ENCODE measurements around the gene IQSEC3. TPM values are rescaled to one million over a fixed set of nuclear protein-coding genes. Genes with fewer than 3 reads are reported as not detected.

The IQSEC3 gene
- polyA plus RNA-seq, 1 experiment = not detected

DNA sequence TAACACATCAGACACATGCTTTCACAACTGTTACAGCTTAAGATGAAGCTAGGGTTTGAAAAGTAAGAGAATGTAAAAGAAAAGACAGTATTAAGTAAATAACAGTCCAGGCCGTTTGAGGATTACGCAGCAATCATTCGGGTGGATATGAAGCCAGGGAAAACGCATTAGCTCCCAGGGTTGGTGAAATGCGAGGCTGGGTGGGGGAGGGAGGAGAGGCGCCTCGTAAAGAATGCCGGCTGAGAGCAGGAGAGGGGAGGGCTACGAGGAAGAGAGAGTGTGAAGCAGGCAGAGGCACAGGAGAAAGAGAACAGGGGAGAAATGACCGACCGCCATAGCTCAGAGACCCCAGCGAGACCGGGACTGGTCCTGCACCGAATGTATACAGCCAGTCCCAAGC is 73.0 kb downstream of the IQSEC3 start:
- Histone ChIP-seq H3K27me3 (ENCODE audit: control insufficient read depth, insufficient read depth, low read length) (peaks cover 4% of the 10 kb centered on the region), H3K4me3 (ENCODE audit: low read depth, low read length) (no peak overlapping the region), H3K36me3 (ENCODE audit: control insufficient read depth, insufficient read depth, low read length) (no peaks in the 10 kb centered on the region)
- POLR2A ChIA-PET = no interaction called here
- no peak for DNase-seq (ENCODE audit: low read depth)
- TF ChIP-seq, protein P1, sequence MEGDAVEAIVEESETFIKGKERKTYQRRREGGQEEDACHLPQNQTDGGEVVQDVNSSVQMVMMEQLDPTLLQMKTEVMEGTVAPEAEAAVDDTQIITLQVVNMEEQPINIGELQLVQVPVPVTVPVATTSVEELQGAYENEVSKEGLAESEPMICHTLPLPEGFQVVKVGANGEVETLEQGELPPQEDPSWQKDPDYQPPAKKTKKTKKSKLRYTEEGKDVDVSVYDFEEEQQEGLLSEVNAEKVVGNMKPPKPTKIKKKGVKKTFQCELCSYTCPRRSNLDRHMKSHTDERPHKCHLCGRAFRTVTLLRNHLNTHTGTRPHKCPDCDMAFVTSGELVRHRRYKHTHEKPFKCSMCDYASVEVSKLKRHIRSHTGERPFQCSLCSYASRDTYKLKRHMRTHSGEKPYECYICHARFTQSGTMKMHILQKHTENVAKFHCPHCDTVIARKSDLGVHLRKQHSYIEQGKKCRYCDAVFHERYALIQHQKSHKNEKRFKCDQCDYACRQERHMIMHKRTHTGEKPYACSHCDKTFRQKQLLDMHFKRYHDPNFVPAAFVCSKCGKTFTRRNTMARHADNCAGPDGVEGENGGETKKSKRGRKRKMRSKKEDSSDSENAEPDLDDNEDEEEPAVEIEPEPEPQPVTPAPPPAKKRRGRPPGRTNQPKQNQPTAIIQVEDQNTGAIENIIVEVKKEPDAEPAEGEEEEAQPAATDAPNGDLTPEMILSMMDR (IDR thresholded peaks at IDR 0.05; ENCODE audit: insufficient read depth, low read depth, low read length) = no peak
- CTCF ChIA-PET = interaction anchor here (1.1 to 1.3 kb wide), 2 partner anchors 12 to 14 kb away, joined by 4 to 5 read pairs; no protein-coding TSS in a partner anchor

DNA sequence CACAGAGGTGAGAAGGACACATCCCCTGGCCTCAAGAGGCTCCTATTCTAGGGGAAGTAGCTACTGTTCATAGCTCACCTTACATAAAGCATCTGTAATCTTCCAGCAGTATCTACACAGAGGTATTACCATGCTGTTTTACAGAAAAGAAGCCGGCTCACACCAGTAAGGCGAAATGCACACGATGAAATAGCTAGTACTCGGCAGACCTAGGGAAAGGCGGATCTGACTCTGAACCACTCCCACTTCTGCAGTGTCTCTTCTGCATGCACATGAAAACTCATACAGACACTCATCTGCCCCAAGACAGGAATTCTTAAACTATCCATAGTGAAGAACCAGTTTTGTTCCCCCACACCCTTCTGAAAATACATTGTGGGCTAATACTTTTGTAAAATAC is 73.6 kb downstream of the IQSEC3 start:
- DNase-seq (ENCODE audit: low read depth) = no peak
- H3K27me3 ChIP-seq (ENCODE audit: control insufficient read depth, insufficient read depth, low read length) = peaks cover 4% of the 10 kb centered on the region
- TF ChIP-seq, protein P1 (IDR thresholded peaks at IDR 0.05; ENCODE audit: insufficient read depth, low read depth, low read length) = no peak
- H3K4me3 ChIP-seq (ENCODE audit: low read depth, low read length) = no peak overlapping the region
- POLR2A ChIA-PET = no interaction called here
- CTCF ChIA-PET = interaction anchor here (1.1 to 1.3 kb wide), 2 partner anchors 11 to 14 kb away, joined by 4 to 5 read pairs; no protein-coding TSS in a partner anchor
- H3K36me3 ChIP-seq (ENCODE audit: control insufficient read depth, insufficient read depth, low read length) = no peaks in the 10 kb centered on the region

DNA sequence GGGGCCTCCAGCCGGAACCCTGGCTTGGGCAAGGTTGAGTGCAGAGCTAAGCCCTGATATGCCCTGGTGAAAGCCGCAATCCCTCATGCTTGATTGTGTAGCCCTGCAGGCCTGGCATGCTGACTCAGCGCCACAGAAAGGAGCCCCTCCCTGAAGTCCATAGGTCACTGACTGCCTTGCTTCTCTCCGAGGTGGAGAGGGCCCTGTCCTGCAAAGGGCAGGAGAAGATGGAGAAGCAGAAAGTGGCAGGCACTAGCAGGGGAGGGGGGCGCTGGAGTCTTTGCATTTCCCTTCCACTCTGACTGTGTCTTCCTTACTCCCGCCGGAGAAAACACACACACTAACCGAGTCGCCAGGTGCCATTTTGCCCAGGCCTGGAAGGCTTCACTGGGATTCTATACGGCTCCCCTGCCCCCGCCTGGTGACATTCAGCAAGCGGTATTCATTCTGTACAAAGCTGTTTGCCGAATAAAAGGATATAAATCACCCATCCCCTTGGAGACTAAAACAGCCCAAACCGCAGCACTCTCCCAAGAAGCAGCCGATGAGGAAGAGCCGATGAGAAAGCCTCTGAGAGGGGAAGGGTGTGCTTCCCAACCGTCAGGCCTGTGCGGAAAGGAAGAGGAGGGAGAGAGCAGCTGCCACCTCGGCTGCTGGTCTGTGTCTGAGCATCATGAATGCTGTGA is 77.5 kb downstream of the IQSEC3 start:
- TF ChIP-seq, protein P1 (IDR thresholded peaks at IDR 0.05; ENCODE audit: insufficient read depth, low read depth, low read length) = no peak
- Histone ChIP-seq H3K36me3 (ENCODE audit: control insufficient read depth, insufficient read depth, low read length) (no peaks in the 10 kb centered on the region), H3K4me3 (ENCODE audit: low read depth, low read length) (no peak overlapping the region), H3K27me3 (ENCODE audit: control insufficient read depth, insufficient read depth, low read length) (peaks cover 4% of the 10 kb centered on the region)
- POLR2A ChIA-PET = no interaction called here
- no peak for DNase-seq (ENCODE audit: low read depth)
- CTCF ChIA-PET = interaction anchor here (1.2 kb wide), 1 partner anchor 28 kb away, joined by 3 read pairs; no protein-coding TSS in a partner anchor

DNA sequence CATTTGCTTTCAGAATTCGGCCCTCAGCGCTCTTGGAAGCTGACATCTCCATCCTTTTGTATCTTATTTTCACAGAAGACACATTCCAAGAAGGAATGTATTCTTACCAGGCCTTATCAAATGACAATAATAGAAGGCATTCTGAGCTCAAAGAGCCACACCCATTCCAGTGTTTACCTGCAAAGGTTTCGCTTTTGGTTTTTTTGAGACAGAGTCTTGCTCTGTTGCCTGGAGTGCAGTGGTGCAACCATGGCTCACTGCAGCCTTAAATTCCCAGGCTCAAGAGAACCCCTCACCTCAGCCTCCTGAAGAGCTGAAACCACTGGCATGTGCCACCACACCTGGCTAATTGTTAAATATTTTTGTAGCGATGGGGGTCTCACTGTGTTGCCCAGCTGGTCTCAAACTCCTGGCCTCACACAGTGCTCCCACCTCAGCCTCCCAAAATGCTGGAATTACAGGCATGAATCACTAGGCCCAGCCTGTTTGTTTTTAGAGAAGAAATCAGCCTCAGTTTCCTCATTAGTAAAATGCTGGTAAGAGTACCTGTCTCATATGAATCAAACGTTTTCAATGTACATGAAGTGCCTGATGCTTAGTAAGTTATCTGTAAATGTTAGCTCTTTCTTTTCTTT is 78.2 kb downstream of the IQSEC3 start:
- Histone ChIP-seq H3K36me3 (ENCODE audit: control insufficient read depth, insufficient read depth, low read length) (no peaks in the 10 kb centered on the region), H3K4me3 (ENCODE audit: low read depth, low read length) (no peak overlapping the region), H3K27me3 (ENCODE audit: control insufficient read depth, insufficient read depth, low read length) (peaks cover 3% of the 10 kb centered on the region)
- TF ChIP-seq, protein P1 (IDR thresholded peaks at IDR 0.05; ENCODE audit: insufficient read depth, low read depth, low read length) = no peak
- DNase-seq (ENCODE audit: low read depth) = no peak
- ChIA-PET CTCF (interaction anchor here (1.2 kb wide), 1 partner anchor 27 kb away, joined by 3 read pairs; no protein-coding TSS in a partner anchor), POLR2A (no interaction called here)

DNA sequence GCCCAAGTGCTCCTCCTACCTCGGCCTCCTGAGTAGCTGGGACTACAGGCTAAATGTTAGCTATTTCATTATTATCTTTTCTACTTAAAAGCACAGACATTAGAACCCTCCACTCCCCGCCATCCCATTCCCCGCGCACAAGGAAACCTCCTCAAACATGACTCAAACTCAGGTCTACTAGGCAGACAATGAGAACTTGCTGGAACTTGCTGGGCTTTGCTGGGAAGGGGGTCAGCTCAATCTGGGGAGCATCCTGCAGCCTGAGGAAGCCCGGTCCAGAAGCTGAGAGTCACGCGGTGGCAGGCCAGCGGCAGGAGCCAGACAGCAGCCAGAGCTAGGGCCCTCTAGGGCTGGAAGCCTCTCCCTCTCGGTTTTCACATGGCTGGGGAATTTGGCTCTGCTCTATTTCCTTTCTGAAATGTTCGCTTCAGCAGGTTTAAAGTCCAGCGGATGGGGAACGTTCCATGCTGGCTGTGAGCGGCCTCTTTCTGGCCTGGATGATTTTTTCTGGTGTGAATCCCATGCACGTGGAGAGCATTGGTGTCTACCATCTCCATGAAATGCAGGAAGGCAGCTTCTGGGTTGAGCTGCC is 78.9 kb downstream of the IQSEC3 start:
- H3K36me3 ChIP-seq (ENCODE audit: control insufficient read depth, insufficient read depth, low read length) = no peaks in the 10 kb centered on the region
- POLR2A ChIA-PET = no interaction called here
- H3K27me3 ChIP-seq (ENCODE audit: control insufficient read depth, insufficient read depth, low read length) = peaks cover 2% of the 10 kb centered on the region
- CTCF ChIA-PET = interaction anchor here (1.2 kb wide), 1 partner anchor 27 kb away, joined by 3 read pairs; no protein-coding TSS in a partner anchor
- DNase-seq (ENCODE audit: low read depth) = no peak
- TF ChIP-seq, protein P1 (IDR thresholded peaks at IDR 0.05; ENCODE audit: insufficient read depth, low read depth, low read length) = no peak
- no peak overlapping the region for H3K4me3 ChIP-seq (ENCODE audit: low read depth, low read length)

Data from BJ (cell line).